Anterior cingulate cortex (tissue), 58 donors: ENCODE results near the gene CSTPP1.

Source experiments
- DNase-seq, 58 donors: peaks; one replicate each; lab custom pipeline; 2025; lab: John Stamatoyannopoulos, UW

The CSTPP1 gene

DNA sequence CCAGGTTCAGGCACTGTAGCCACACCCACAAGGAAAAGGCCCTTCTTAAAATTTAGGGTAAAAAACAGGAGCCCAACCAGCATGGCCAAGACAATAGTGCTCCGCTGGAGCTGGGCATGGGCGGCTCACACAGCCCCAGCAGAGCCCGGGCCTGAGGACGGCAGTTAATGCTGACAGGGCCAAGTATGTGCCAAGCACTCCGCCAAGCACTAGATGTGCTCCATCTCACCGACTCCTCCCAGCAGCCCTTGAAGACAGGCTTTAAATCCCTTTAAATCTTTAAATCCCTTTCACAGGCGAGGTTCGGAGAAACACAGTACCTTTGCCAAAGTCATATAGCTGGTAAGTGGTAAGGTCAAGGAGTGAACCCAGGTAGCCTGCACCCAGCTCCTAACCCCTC, 235.3 kb downstream of the CSTPP1 start:
- peak in 3 of 58 donors; percentile 27 to 39 (median 27) for DNase-seq

DNA sequence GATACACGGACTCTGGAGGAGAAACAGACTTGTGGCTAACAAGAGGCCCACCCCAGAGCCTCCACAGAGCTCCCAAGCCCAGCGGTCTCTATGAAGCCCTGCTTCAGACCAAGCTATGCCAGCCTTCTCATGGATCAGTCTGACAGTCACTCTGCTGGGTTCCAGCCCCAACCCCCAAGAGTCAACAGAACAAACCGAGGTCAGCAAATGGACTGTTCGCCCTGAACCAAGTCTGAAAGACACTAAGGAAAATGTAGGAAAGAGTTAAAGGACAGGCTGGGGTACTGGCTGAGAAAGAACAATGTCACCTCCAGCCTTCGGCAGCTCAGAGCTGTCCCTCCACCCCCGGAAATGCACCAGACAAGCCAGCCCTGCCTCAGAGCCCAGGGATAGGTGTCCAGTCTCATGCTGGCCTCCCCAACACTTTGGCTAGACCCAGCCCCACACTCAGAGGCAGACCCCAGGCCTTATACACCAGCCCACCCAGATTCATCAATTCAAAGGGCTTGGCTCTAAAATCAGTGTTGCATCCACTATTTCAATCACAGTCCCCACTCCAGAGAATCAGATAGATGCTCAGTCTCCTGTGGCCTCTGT, 236.3 kb downstream of the CSTPP1 start:
- no peak for DNase-seq

DNA sequence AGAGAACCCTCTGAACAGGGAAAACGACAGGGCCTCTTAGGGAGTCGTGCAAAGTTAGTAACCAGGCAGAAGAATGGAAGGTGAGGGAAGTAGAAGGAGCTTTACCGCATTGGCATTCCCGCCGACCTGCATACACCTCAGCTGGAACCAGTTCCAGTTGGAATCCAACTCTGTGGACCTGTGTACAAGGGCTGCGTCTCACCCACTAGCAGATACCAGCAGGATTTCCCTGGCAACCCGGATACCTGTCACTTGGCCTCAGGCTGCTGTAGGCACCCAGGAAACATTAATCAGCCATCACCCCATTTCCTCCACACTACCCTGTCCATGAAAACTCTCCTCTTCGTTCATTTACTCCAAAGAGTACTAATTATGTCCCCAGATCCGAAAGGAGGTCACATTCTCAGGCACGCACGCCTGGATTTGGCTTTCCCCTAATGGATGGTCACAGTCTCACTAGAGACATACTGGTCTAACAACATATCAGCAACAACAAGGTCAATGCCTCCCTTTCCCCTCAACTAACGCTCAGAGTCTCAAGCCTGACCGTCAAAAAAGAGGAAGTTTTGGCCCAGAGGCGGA, 239.3 kb downstream of the CSTPP1 start:
- DNase-seq = no peak

DNA sequence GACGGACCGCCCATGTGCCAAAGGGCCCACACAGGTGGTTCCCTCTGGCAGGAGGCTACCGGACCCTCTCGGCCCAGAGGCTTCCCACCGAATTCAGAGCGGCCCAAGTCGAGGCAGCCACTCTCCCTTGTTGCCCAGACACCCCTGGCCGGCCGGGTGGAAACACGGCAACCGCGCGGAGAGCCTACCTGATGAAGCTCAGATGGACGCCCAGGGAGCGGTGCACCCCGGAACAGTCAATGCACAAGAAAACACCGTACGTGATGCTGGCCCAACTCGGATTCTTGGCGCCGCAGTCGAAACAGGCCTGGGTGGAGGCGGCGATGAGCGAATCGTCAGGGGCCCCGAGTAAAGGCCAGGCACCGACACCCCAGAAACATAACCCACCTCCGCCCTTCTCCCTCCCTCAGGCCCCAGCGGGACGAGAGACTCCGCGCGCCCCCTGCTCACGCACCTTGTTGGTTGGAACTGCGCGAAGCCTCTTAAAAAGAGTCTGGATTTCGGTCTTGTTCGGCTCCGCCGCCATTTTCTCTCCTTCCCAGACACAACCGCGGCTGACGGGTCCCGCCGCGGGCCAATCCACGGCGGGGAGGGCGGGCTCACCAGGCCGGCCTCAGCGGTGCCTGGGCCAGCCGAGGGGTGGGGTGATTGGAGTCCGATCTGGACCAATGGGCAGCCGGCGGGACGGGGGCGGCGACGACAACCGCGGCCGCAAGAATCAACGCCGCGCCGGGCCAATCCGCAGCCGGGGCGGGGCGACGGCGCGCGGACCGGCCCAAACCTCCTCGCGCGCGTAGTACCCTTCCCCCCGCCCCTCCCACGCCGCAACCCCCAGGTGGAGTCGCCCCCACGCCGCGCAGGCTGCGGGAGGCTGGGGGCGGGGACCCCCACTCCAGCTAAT, 240.0 kb downstream of the CSTPP1 start, which contains the start of gene ARFGAP2:
Gene ARFGAP2, minus strand, starts transcription at position 552 of the 901 bp plus-strand sequence. Its CDS starts 26 bp downstream, at position 526.
- DNase-seq = peak; percentile 84 to 98 (median 95)

DNA sequence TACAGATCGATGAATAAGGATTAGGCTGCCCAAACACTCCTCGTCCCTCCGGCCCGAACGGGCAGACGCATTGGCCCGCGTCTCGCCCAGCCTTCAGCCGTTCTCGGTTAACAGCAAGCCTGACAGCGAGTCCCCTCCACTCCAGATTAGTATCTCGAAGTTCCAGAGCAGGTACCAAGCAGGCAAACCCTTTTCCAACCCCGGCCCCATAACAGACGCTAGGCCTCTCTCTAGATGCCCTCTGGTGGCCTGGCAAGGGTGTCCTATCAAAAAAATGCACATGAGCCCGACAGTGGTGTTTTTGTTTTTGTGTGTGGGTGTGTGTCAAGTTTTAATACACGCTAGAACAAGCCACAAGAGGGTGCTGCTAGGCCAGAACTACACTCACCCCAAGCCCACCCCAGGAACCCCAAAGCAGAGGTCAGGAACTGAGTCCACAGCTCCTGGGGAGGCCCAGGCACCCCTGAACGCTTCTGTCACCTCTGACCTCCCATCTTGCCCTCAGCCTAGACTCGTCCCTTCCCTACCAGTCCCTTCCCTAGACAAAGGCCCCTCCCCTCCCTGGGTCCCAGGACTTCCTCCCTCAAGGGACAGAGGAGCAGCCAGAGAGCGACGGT, 240.8 kb downstream of the CSTPP1 start:
- DNase-seq = peak in 56 of 58 donors; percentile 45 to 91 (median 80)

DNA sequence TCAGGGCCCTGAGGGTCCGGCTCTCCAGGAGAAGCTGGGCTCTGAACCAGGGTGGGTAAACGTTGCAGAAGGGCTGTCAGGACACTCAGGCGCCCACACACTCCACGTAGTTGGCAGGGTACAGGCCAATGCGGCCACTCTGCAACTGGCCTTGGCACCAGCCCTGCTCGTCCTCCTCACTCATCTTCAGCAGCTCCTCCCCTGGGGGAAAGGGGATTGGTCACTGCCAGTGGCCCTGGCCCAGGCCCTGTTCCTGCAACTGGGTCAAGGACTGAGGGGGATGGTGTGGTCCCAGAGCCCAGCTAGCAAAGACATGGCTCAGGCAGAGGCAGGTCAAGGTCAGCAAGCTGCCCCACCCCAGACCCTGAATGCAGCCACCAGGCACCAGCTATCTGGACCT, 241.3 kb downstream of the CSTPP1 start:
- peak in 1 of 58 donors; percentile 51 for DNase-seq

DNA sequence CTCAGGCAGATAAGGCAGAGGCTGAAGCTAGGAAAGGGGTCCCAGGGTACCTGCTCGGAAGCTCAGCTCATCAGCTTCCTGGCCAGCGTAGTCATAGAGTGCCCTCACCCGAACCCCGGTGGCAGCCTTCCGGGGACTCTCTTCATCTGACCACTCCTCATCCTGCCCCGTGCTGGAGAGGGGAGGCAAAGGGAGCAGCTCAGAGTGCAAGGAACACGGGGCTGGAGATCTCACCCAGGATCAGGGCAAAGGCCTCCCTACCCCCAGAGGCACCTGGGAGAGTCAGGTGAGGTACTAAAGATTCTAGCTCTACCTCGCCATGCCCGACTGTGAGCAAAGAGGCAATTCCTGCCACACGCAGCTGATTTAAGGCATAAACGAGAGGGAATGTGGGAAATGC, 241.8 kb downstream of the CSTPP1 start:
- no peak for DNase-seq

DNA sequence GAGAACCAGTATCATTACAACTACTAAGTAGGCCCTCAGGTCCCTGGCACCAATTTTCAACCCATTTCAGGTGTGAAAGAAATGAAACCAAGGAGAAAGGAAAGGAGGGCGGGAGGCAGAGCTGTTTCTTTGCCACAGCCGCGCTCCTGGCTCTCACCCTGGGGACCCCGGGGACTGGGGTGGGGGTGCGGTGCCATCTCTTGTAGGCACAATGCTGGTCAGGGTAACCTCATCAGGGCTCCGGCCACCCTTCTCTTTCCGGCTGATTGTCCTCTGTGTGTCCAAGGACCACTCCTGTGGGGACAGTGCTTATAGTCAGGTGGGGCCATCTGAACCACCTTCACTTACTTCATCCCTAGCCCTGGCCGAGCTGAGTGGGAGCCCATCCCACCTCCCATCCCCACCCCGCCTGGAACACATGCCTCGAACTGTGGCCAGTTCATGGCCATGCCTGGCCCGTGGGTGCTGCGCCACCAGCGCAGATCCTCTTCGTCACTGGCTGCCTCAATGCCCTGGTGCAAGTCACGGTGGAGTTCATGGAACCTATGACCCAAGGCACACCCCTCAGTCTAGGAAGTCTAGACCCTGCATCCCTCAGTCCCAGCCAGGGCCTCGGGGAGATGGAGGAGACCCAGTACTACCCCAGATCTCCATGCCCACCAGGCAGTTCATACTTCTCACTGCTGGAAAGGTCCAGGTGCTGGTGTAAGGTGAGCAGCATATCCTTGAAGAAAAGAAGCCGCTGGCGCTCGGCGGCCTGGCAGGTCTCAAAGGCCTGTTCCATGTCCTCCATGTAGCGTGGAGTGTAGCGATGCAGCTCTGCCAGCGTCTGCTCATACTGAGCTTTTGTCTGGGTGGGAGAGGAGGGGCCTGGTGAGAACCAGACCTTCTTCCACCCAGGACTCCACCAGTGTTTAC, 242.4 kb downstream of the CSTPP1 start:
- DNase-seq = no peak

DNA sequence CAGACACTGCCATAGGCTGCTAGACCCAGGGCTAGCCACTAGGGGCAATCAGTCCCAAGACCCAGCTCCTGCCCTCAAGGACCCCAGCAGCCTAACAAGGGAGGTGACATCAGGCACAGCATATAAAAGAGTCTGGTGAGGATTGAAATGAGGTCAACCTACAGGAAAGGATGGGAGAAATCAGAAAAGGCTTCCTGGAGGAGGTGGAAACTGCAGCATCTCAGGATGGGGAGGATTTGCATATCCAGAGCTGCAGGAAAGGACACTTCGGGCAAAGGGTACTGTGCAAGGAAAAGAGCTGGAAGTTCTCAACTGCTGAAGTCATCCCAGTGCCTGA, 243.1 kb downstream of the CSTPP1 start:
- DNase-seq = peak in 11 of 58 donors; percentile 13 to 52 (median 29)

DNA sequence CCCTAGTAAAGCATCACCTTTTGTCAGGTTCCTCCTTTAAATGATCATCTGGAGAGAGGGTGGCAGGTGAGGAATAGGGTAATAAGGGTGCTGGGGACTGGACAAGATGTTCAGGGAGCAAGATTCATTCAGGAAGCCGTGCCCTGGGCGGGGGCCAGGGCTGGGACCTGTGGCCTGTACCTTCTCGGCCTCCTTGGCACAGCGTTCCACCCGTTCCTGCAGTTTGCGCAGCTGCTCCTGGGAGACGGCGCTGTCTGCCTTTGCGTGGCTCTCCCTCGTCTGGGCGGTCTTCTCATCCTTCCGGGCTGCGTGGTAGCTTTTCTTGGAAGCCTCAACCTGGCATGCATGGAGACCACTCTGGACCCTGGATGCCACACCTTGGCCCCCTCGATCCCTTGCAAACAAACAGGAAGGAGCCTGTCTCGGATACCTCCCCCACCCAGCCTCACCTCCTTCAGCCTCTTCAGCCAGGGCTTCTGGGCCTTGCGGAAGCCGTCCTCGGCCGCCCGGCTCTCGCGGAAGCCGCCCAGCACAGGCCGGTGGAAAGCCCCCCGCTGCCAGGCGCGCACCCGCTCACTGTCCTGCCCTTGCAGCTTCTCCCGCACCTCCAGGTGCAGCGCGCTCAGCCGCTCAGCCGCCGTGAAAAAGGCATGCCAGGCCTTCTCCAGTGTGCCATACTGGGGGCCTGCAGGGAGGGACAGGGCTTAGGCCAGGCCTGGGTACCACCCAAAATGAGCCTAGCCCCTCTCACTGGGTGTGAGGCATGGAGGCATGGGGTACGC, 243.6 kb downstream of the CSTPP1 start:
- DNase-seq = no peak

DNA sequence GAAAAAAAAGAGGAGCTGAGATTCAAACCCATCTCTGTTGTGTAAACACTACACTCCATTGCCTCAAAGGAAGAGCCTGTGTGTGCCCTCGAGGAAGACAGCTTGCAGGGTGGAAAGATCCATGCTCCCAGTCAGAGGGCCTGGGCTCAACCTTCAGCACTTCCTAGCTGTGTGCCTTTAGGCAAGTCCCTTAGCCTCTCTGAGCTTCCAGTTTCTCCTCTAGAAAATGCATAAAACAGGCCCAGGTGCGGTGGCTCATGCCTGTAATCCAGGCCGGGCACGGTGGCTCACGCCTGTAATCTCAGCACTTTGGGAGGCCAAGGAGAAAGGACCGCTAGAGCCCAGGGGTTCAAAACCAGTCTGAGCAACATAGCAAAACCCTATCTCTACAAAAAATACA, 244.7 kb downstream of the CSTPP1 start:
- no peak for DNase-seq

DNA sequence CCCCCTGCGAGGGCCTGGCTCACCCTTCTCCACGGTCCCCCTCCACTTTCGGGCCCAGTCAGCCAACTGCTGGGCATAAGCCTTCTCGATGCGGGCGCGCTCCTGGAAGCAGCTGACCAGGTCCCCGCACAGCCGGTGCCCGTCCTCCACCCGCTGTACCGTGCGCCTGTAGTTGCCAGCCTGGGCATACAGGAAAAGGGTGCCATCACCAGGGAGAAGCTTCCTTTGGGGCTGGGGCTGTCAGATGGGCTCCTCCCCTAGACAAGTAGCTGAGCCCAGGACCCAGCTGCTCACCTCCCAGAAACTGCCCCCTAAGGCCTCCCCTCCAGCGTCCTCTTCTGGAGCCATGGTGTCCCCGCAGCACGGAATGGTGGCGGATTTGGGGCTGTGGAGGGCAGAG, 245.8 kb downstream of the CSTPP1 start:
- DNase-seq = no peak

DNA sequence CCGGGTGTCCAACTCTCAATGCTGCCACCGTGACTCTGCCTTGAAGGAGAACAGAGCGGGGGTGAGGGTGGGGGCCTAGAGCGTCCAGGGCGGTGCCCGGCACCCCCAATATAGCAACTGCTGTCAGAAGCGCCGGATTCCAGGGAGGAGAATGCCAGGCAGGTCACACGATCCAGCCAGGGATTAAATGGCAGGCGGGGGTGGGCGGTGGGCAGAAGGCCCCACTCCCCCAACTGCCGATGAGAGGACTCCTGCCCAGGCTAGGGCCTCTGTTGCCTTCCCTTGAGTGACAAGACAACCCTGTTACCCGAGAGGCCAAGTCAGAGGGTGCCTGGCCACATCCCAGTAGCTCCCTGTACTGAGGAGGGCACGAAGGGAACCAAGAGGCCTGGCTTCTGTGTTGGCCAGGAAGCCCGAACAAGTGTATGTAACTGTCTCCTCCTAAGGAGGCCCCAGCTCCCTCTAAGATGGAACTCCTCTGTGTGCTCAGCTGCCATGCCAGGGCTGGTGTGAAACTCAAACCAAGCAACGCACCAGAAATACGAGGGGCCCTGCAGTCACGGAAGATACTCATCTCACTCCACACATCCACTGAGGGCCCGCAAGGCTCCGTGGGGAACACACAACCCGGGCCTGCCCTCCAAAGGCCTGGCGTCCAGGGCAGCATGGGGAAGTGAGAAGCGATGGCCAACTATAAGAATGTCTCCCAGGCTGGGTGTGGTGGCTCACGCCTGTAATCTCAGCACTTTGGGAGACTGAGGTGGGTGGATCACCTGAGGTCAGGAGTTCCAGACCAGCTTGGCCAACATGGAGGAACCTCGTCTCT, 246.7 kb downstream of the CSTPP1 start:
- DNase-seq = no peak

DNA sequence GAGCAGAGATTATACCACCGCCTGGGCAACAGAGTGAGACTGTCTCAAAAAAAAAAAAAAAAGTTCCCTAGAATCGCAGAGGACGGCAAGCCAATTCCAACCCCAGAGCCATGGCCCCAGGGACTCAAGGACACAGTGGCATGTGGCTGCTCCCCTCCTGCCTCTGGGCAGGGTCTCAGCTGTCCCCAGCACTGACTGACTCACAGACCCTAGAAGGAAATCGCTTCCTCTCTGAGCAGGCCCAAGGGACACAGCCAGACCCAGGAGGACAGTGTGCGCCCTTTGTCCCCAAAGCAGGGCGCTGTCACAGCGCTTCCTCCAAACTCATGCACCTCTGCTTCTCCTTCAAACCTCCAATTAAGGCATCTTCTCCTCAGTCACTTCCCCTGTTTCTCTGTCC, 247.4 kb downstream of the CSTPP1 start:
- DNase-seq = no peak

DNA sequence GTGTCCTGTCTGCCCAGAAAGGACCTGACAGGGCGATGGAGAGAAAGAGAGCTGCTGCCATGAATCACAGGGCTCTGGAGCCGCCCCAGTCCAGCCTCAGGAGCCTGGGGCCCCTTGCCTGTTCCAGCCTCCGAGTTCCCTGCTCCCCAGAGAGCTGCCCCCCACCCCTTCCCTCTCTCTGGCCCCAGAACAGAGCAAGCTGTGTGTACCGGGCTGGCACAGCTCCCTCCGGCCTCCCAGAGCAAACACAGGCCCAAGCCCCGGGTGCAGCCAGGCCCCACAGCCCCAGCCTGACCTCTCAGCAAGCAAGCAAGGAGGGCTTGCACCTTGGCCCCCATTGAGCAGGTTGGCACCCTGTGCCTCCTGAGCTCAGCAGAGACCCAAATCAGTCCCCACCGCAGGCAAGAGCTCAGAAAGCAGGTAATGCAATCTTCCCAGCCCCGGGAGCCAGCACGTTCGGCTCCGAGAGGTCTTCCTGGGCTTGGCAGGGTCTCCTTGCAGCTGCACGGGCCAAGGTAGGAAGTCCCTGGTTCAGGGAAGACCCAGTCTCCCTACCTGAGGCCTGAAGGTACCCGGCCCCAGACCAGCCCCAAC, 248.2 kb downstream of the CSTPP1 start:
- peak in 53 of 58 donors; percentile 35 to 91 (median 78) for DNase-seq

DNA sequence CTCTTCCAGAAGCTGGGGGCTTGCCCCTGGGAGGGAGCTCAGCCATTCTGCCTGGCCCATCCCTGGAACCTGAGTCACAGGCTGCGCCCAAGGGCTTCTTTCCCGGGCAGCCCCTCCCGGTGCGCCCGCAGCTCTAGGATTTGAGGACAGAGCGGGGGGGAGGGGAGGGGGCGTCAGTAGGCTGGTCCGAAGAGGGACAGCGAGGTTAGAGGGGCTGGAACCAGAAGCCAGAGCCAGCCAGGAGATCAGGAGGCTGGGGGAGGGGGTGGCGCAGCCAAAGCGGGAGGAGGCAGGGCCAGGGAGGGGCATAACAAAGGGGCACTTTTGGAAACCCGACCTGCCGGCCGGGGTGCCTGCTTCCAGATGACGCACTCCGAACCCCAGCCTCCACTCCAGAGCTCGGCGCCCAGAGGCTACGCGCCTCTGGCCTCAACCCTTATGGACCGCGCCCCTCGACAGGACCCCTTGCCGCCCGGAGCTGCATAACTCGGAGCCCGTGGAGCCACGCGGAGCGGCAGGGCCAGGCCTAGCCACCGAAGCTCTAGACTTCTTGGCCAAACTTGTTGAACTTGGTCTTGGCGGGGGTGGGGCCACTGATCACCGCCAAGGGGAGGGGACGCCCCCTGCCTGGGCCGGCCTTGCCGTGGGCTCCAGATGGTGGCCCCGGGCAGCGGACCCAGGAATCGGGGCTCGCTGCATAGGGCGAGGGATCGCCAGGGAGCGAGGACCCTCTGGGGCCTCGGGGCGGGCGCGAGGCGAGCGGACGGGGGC, 248.9 kb downstream of the CSTPP1 start:
- peak in 25 of 58 donors; percentile 22 to 72 (median 50) for DNase-seq
